RPMI8226 (cell line): ENCODE data around the gene PTPRN2.
A peak's percentile ranks its signal among the peaks of the same experiment; 100 is the strongest.
"Not testable (repeated sequence)": the region's sequence is repeated elsewhere in the genome, so short reads cannot be mapped to it uniquely, and the experiment has no call there.

ENCODE experiments used
- DNase-seq: peaks from one replicate; pipeline ENCODE4 v3.0.0-alpha.2; 2015

The PTPRN2 gene

DNA sequence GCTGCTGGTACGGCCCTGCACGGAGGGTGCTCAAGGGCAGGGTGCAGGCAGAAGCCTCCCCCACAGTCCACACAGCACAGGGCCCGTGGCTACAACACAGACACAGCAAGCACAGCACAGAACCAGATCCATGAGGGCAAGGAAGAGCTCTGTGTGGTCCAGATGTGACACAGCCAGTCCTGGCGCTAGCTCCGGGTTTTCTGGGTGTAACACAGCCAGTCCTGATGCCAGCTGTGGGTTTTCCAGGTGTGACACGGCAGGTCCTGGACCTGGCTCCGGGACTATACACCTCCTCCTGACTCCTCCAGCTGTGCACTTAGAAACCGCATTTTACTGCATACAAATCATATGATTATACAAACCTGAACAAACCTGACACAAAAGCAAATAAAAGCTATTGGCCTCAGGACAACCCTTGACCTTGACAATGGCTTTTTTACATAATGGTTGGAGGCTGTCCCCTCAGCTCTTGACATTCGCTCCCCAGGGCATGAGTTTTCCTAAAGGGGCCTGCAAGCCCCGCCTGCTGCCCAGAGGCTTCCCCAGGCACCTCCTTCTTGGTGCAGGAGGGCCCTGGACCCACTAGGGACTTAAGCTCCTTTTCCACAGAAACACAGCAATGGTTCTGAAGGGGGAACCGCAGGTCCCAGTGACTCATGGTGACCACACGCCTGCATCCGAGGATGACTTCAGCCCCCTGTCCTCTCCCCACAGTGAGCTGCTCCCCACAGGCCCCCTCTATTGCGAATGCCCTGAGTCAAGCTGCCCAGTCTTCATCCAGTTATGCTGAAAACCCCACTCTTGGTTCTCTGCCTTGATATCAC lies 209.6 kb downstream of the PTPRN2 start:
- DNase-seq = no peak

- DNase-seq = not testable (repeated sequence)
Measured at GRCh38 chr7:158376839-158377186, 210.8 kb downstream of the PTPRN2 start.

DNA sequence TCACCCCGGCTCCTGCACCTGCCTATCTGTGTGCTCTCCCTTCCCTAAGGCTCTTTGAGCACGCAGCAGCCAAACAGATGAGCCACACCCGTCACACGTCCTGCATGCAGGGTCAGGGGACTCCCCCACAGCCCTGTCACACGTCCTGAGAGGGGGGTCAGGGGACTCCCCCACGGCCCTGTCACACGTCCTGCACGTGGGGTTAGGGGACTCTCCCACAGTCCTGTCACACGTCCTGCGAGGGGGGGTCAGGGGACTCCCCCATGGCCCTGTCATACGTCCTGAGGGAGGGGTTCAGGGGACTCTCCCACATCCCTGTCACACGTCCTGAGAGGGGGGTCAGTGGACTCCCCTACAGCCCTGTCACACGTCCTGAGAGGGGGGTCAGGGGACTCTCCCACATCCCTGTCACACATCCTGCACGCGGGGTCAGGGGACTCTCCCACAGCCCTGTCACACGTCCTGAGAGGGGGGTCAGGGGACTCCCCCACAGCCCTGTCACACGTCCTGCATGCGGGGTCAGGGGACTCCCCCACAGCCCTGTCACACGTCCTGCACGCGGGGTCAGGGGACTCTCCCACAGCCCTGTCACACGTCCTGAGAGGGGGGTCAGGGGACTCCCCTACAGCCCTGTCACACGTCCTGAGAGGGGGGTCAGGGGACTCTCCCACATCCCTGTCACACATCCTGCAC lies 211.3 kb downstream of the PTPRN2 start:
- not testable (repeated sequence) for DNase-seq

- DNase-seq = no peak
Measured at GRCh38 chr7:158375034-158375433, 212.6 kb downstream of the PTPRN2 start.

DNA sequence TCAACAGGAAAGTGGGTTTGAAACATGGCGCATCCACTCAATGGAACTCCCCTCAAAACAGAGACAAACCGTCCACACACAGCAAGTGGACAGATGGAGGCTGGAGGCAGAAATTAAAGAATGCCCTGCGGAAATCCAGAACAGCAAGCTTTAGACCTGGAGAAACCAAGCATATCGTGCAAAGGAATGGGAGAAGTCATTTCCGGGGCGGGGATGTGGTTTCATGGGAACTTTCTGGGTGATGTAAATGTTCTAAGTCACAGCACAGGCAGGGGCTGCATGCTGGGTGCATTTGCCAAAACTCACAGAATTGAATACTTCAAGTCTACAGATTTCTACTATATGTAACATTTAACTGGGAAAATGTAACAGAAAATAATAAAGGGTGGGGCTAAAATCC lies 213.0 kb downstream of the PTPRN2 start:
- no peak for DNase-seq

GRCh38 chr7:158374146-158374545 lies 213.5 kb downstream of the PTPRN2 start:
- no peak for DNase-seq

GRCh38 chr7:158373476-158374133 lies 214.0 kb downstream of the PTPRN2 start:
- DNase-seq = no peak

GRCh38 chr7:158372400-158373342 lies 215.0 kb downstream of the PTPRN2 start:
- no peak for DNase-seq

GRCh38 chr7:158371856-158372255 lies 215.8 kb downstream of the PTPRN2 start:
- DNase-seq = no peak

- no peak for DNase-seq
Measured at GRCh38 chr7:158369866-158370265, 217.8 kb downstream of the PTPRN2 start.

GRCh38 chr7:158369290-158369689 lies 218.3 kb downstream of the PTPRN2 start:
- no peak for DNase-seq

DNA sequence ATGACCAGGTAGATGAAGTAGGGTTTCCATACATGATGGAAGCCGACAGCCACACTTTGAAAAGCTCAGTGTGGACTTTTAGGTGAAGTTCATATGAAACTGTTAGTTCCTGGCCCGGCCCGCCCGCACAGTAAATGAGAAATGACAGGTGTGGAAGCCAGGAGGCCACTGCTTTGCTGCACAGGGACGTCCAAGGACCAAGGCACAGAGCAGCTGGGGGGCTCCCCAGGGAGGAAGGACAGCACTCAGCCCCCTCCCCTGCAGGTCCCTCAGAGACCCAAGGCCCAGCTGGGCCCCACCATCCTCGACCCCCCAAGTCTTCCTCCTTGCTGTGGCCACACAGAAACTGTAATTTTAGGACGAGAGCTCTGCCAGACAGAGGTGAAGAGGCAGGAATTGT lies 219.2 kb downstream of the PTPRN2 start:
- DNase-seq = no peak

DNA sequence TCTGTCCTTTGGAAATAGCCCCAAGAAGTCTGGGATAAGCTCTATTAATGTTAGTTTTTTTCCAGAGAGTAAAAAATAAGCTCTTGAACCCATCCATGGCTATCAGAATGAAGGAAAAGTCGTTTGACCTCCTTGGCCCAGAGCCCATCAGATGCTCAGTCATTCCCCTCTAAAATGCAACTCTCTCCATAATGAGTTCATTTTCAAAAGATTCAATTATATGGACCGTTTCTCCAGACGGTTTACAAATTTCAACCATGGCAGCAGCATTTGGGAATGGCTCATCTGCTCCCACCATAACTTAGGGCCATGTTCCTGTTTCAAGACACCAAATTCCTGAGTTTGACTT lies 220.0 kb downstream of the PTPRN2 start:
- no peak for DNase-seq

DNA sequence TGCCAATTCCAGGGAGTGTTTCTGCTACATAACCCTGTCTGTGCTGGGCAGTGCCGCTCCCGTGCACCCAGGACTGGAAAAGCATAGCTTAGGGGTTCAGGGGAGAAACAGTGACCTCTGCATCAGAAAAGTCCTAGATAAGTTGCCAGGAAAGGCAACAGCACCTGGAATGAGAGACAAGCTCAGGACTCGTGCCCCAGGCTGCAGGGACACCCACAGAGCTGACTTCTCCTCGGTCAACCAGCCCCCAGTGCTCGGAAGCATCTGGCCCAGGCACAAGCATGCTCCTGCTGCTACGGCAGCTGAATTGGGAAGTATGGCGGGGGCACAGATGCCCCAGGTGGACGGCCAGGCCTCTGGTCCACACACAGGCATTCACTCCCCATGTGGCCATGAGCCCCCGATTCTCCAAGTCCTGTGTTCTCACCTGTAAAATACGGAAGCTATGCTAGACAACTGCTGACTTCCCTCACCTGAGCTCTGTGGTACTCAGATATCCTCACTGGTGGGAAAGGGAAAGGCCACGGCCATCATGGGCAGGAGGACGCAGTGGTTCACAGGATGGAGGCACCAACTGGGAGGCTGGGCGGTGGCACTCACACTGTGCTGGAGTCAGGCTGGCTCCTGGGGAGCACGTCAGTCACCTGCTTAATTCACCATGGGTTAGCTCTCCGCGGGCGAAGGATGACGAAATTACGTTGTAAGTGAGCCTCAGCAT lies 220.5 kb downstream of the PTPRN2 start:
- DNase-seq = no peak

GRCh38 chr7:158366346-158366745 lies 221.3 kb downstream of the PTPRN2 start:
- DNase-seq = no peak

DNA sequence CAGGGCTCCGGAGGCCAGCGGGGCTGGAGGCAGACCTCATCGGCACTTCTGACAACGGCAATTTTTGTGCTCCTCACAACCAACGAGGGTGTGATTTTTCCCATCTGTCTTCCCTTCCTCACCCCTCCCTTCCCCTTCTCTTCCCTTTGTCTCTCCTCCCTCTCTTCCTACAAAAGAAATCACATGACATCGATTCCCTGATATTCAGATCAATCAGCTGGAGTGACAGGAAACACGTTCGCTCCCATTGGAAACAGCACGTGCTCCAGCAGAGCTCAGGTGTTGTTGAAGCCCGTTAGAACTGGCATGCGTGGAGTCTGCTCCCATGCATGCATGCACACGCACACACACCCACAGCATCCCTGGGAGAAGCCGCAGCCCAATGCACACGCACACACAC lies 222.4 kb downstream of the PTPRN2 start:
- DNase-seq = no peak

GRCh38 chr7:158364451-158364850 lies 223.2 kb downstream of the PTPRN2 start:
- DNase-seq = no peak

- peak; percentile 53 for DNase-seq
Measured at GRCh38 chr7:158362912-158363905, 224.4 kb downstream of the PTPRN2 start.

GRCh38 chr7:158362001-158362400 lies 225.6 kb downstream of the PTPRN2 start:
- no peak for DNase-seq

DNA sequence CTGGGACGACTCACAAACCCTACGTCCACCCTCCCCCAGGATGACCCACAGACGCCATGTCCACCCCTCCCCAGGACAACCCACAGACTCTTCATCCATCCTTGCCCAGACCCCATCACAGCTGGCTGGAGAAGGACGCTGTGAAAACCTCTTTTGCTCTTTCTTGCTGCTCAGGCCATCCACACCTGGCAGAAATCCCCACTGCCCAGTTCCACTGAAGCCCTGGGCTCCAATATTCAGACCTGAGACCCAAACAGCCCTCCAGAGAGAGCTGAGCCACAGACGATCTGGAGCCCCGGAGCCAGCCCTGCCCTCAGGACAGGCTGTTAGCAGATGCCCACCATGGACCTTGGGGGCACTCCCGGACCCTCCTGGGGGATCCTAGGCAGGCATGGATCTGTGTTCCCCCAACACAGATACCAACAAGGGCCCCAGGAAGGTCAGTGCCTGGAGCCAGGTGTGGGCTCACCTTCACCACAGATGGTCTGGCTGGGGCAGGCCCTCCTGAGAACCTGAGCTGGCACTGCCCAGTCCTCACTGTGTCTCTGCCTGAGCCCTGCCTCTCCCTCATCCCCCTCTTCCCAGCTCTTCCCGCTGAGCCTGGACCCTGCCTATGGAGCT lies 226.2 kb downstream of the PTPRN2 start:
- DNase-seq = no peak
